HCT116 (cell line): ENCODE data around the gene ABR.

Source experiments
- JUND ChIP-seq: IDR thresholded peaks from 2 replicates; pipeline ENCODE4 v1.6.1; 2012
- POLR2A ChIP-seq: IDR thresholded peaks from 2 replicates; pipeline ENCODE4 v1.7.0; 2011; ENCODE audit warnings: borderline replicate concordance; ENCODE audit not compliant: insufficient read depth, insufficient read length; ENCODE audit errors: extremely low read depth
- TCF7L2 ChIP-seq: IDR thresholded peaks from 2 replicates; pipeline ENCODE4 v1.7.0; 2011; ENCODE audit warnings: borderline replicate concordance, inconsistent platforms; ENCODE audit not compliant: insufficient read depth, insufficient read length; ENCODE audit errors: extremely low read depth
- YY1 ChIP-seq: IDR thresholded peaks from 2 replicates; pipeline ENCODE4 v1.6.1; 2011; ENCODE audit warnings: low read length, low read depth, moderate library complexity, mild to moderate bottlenecking; ENCODE audit not compliant: insufficient replicate concordance; ENCODE audit errors: extremely low read depth
- TF ChIP-seq, protein P1 (sequence below): IDR thresholded peaks from 2 replicates; pipeline ENCODE4 v1.6.1; 2012; ENCODE audit warnings: low read depth
- TF ChIP-seq, protein P2 (sequence below), 3 experiments: fragments of 200-600 bp in 1 of 3; sonication (generic) in 1 of 3; IDR thresholded peaks in 2 of 3; conservative IDR thresholded peaks in 1 of 3; 2 replicates each; pipeline ENCODE4 v1.5.1; 2012 to 2017; ENCODE audit warnings: low read depth in 2 of 3, low read length in 2 of 3, antibody characterized with exemption in 1 of 3, borderline replicate concordance in 1 of 3, control low read depth in 1 of 3, mild to moderate bottlenecking in 1 of 3, mixed read lengths in 1 of 3, mixed run types in 1 of 3, moderate library complexity in 1 of 3; ENCODE audit not compliant: insufficient read depth in 1 of 3

- TF ChIP-seq, protein P1, sequence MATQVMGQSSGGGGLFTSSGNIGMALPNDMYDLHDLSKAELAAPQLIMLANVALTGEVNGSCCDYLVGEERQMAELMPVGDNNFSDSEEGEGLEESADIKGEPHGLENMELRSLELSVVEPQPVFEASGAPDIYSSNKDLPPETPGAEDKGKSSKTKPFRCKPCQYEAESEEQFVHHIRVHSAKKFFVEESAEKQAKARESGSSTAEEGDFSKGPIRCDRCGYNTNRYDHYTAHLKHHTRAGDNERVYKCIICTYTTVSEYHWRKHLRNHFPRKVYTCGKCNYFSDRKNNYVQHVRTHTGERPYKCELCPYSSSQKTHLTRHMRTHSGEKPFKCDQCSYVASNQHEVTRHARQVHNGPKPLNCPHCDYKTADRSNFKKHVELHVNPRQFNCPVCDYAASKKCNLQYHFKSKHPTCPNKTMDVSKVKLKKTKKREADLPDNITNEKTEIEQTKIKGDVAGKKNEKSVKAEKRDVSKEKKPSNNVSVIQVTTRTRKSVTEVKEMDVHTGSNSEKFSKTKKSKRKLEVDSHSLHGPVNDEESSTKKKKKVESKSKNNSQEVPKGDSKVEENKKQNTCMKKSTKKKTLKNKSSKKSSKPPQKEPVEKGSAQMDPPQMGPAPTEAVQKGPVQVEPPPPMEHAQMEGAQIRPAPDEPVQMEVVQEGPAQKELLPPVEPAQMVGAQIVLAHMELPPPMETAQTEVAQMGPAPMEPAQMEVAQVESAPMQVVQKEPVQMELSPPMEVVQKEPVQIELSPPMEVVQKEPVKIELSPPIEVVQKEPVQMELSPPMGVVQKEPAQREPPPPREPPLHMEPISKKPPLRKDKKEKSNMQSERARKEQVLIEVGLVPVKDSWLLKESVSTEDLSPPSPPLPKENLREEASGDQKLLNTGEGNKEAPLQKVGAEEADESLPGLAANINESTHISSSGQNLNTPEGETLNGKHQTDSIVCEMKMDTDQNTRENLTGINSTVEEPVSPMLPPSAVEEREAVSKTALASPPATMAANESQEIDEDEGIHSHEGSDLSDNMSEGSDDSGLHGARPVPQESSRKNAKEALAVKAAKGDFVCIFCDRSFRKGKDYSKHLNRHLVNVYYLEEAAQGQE, result no peak
- TF ChIP-seq, protein P2, sequence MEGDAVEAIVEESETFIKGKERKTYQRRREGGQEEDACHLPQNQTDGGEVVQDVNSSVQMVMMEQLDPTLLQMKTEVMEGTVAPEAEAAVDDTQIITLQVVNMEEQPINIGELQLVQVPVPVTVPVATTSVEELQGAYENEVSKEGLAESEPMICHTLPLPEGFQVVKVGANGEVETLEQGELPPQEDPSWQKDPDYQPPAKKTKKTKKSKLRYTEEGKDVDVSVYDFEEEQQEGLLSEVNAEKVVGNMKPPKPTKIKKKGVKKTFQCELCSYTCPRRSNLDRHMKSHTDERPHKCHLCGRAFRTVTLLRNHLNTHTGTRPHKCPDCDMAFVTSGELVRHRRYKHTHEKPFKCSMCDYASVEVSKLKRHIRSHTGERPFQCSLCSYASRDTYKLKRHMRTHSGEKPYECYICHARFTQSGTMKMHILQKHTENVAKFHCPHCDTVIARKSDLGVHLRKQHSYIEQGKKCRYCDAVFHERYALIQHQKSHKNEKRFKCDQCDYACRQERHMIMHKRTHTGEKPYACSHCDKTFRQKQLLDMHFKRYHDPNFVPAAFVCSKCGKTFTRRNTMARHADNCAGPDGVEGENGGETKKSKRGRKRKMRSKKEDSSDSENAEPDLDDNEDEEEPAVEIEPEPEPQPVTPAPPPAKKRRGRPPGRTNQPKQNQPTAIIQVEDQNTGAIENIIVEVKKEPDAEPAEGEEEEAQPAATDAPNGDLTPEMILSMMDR (IDR thresholded peaks at IDR 0.05 in 2 of 3, conservative IDR thresholded peaks at IDR 0.05 in 1 of 3; ENCODE audit: borderline replicate concordance in 1 of 3, insufficient read depth in 1 of 3, low read depth in 2 of 3, low read length in 2 of 3), result no peak
- no peak for TF ChIP-seq JUND
- no peak for TF ChIP-seq YY1
- no peak for TF ChIP-seq TCF7L2
- TF ChIP-seq POLR2A, result no peak
These were observed 49.1 kb upstream of the ABR start for GRCh38 chr17:1228781-1229348.
